SK-N-SH (cell line): ENCODE results near the gene NBDY. TPM values are rescaled to one million over a fixed set of nuclear protein-coding genes. Genes with fewer than 3 reads are reported as not detected.

Experiments used
- CTCF ChIA-PET: fragments of 300-600, 350-600 bp; formaldehyde crosslinking; extraction: SDS; loops from one replicate; lab custom pipeline; 2021; lab: Yijun Ruan, JAX
- POLR2A ChIA-PET: fragments of 350-600 bp; sonication (Branson Sonifier 250); formaldehyde crosslinking; extraction: SDS; loops from one replicate; lab custom pipeline; 2020; ENCODE audit warnings: antibody characterized with exemption, inconsistent platforms; lab: Yijun Ruan, JAX
- DNase-seq: peaks from one replicate; pipeline ENCODE4 v3.0.0; 2012
- H2AFZ ChIP-seq: fragments of 200-600 bp; sonication (generic); 2 replicates; pipeline ENCODE4 v1.8.1; 2016; ENCODE audit warnings: antibody characterized with exemption, mild to moderate bottlenecking, low read depth
- H3F3A ChIP-seq: fragments of 200-600 bp; sonication (generic); replicated peaks from 2 replicates; pipeline ENCODE3; 2016; ENCODE audit warnings: antibody characterized with exemption, mild to moderate bottlenecking; ENCODE audit not compliant: insufficient read depth
- H3K27ac ChIP-seq, 2 experiments: fragments of 200-500 bp in 1 of 2; fragments of 200-600 bp in 1 of 2; sonication (Bioruptor generic) in 1 of 2; sonication (generic), shearing (Covaris generic) in 1 of 2; 2 replicates each; pipeline versions ENCODE4 v1.5.1 to v1.6.1; 2014 to 2016; ENCODE audit warnings: low read depth in 2 of 2, inconsistent platforms in 1 of 2, low read length in 1 of 2, mild to moderate bottlenecking in 1 of 2, mixed read lengths in 1 of 2
- H3K27me3 ChIP-seq: fragments of 200-600 bp; sonication (generic), shearing (Covaris generic); 2 replicates; pipeline ENCODE4 v1.6.1; 2016; ENCODE audit warnings: mixed run types; ENCODE audit not compliant: insufficient read depth
- H3K36me3 ChIP-seq, 2 experiments: fragments of 200-500 bp in 1 of 2; fragments of 200-600 bp in 1 of 2; sonication (Bioruptor generic) in 1 of 2; sonication (generic) in 1 of 2; replicated peaks in 1 of 2; 2 replicates each; pipeline versions ENCODE3 to v1.5.1; 2014 to 2016; ENCODE audit warnings: low read length in 1 of 2, mild to moderate bottlenecking in 1 of 2; ENCODE audit not compliant: insufficient read depth in 2 of 2, control insufficient read depth in 1 of 2
- H3K4me1 ChIP-seq, 2 experiments: fragments of 200-500 bp in 1 of 2; fragments of 200-600 bp in 1 of 2; sonication (Bioruptor generic) in 1 of 2; sonication (generic), shearing (Covaris generic) in 1 of 2; 2 replicates each; pipeline versions ENCODE4 v1.5.1 to v1.6.1; 2014 to 2016; ENCODE audit warnings: low read depth in 1 of 2, low read length in 1 of 2, mixed run types in 1 of 2; ENCODE audit not compliant: insufficient read depth in 2 of 2, control insufficient read depth in 1 of 2
- H3K4me2 ChIP-seq: fragments of 200-600 bp; sonication (generic), shearing (Covaris generic); 2 replicates; pipeline ENCODE4 v1.6.1; 2017; ENCODE audit warnings: mixed run types
- H3K4me3 ChIP-seq, 2 experiments: fragments of 200-500 bp in 1 of 2; fragments of 200-600 bp in 1 of 2; sonication (Bioruptor generic) in 1 of 2; sonication (generic), shearing (Covaris generic) in 1 of 2; 2 replicates each; pipeline versions ENCODE4 v1.5.1 to v1.8.1; 2014 to 2016; ENCODE audit warnings: low read depth in 2 of 2, inconsistent platforms in 1 of 2, low read length in 1 of 2, mild to moderate bottlenecking in 1 of 2, mixed read lengths in 1 of 2, moderate library complexity in 1 of 2
- H3K79me2 ChIP-seq: fragments of 200-600 bp; sonication (generic); 2 replicates; pipeline ENCODE4 v1.8.1; 2017; ENCODE audit warnings: mild to moderate bottlenecking; ENCODE audit not compliant: insufficient read depth
- H3K9ac ChIP-seq: fragments of 200-600 bp; sonication (generic); 2 replicates; pipeline ENCODE4 v1.6.1; 2017; ENCODE audit warnings: mixed run types
- H3K9me2 ChIP-seq: fragments of 200-600 bp; sonication (generic); 2 replicates; pipeline ENCODE4 v1.6.1; 2017; ENCODE audit warnings: mixed run types
- H3K9me3 ChIP-seq: fragments of 200-600 bp; sonication (generic); 2 replicates; pipeline ENCODE4 v1.6.1; 2017; ENCODE audit warnings: mixed run types, mild to moderate bottlenecking, moderate library complexity
- H4K20me1 ChIP-seq: fragments of 200-600 bp; sonication (generic); 2 replicates; pipeline ENCODE4 v1.6.1; 2017; ENCODE audit warnings: mild to moderate bottlenecking, mixed run types; ENCODE audit not compliant: insufficient read depth
- CHD2 ChIP-seq: fragments of 150-350 bp; IDR thresholded peaks from 2 replicates; pipeline ENCODE4 v1.6.1; 2018; ENCODE audit warnings: low read length; ENCODE audit not compliant: partially characterized antibody
- CTCF ChIP-seq: fragments of 200-600 bp; sonication (generic); IDR thresholded peaks from 2 replicates; pipeline ENCODE4 v1.6.1; 2017; ENCODE audit warnings: antibody characterized with exemption, mild to moderate bottlenecking, moderate library complexity
- FOXM1 ChIP-seq: IDR thresholded peaks from 2 replicates; pipeline ENCODE4 v1.4.0; 2012; ENCODE audit warnings: low read depth, mild to moderate bottlenecking
- NFIC ChIP-seq: IDR thresholded peaks from 2 replicates; pipeline ENCODE4 v1.4.0; 2012; ENCODE audit warnings: borderline replicate concordance
- PBX3 ChIP-seq: IDR thresholded peaks from 2 replicates; pipeline ENCODE4; 2012
- REST ChIP-seq: IDR thresholded peaks from 2 replicates; pipeline ENCODE4 v1.6.1; 2012; ENCODE audit warnings: mild to moderate bottlenecking, low read depth, low read length, moderate library complexity
- SIN3A ChIP-seq: IDR thresholded peaks from 2 replicates; pipeline ENCODE4 v1.6.1; 2012; ENCODE audit warnings: low read depth, mild to moderate bottlenecking, low read length, moderate library complexity, borderline replicate concordance
- TAF1 ChIP-seq: IDR thresholded peaks from 2 replicates; pipeline ENCODE4 v1.6.1; 2012; ENCODE audit warnings: low read depth, mild to moderate bottlenecking, low read length, moderate library complexity, borderline replicate concordance
- TCF12 ChIP-seq: IDR thresholded peaks from 2 replicates; pipeline ENCODE4 v1.4.0; 2012
- ZBTB33 ChIP-seq: IDR thresholded peaks from 2 replicates; pipeline ENCODE4 v1.4.0; 2012; ENCODE audit warnings: low read depth, borderline replicate concordance
- WGBS: methylation state at CpG from one replicate; pipeline ENCODE4 v1.1.6; 2017; ENCODE audit warnings: low lambda C conversion rate; 5-methylcytosine and 5-hydroxymethylcytosine counted together
- polyA plus RNA-seq, 3 experiments: library from polyadenylated mRNA; depleted of rRNA; stranded (reverse); fragments of >200 nt; gene quantifications; 2 replicates each; pipeline ENCODE4 v1.2.3, GENCODE V29; 2012

The NBDY gene
- polyA plus RNA-seq, 1 of the 3 experiments (the other 2 are of a cell fraction): 68.2 TPM

GRCh38 chrX:56803850-56804681 lies 75.0 kb downstream of the NBDY start (continued):
- no peak for TF ChIP-seq REST
- no peak for TF ChIP-seq CHD2
- TF ChIP-seq ZBTB33: no peak
- no peak for TF ChIP-seq SIN3A

- no peaks in the 10 kb centered on the region for H4K20me1 ChIP-seq
- no peaks in the 10 kb centered on the region for H3F3A ChIP-seq
- CTCF ChIA-PET: interaction anchor here (1.2 kb wide), 1 partner anchor 174 kb away, joined by 4 read pairs; no protein-coding TSS in a partner anchor
- no peak for DNase-seq
- H3K4me2 ChIP-seq: no peak overlapping the region
- POLR2A ChIA-PET: no interaction called here
- H3K9me3 ChIP-seq: no peaks in the 10 kb centered on the region
- no peak for TF ChIP-seq NFIC
- TF ChIP-seq TCF12: no peak
- no peak for TF ChIP-seq TAF1
- TF ChIP-seq PBX3: no peak
- TF ChIP-seq FOXM1: no peak
- TF ChIP-seq CTCF: no peak
- no peak overlapping the region for H3K9ac ChIP-seq
- no peak overlapping the region for H3K27ac ChIP-seq
- H3K4me3 ChIP-seq: no peak overlapping the region
- no peak overlapping the region for H2AFZ ChIP-seq
- no peaks in the 10 kb centered on the region; a peak in 1 of 4 replicates for H3K4me1 ChIP-seq
- H3K9me2 ChIP-seq: no peaks in the 10 kb centered on the region
- H3K36me3 ChIP-seq: peaks cover 0 to 5% of the 10 kb centered on the region in 2 experiments
- H3K27me3 ChIP-seq: no peaks in the 10 kb centered on the region
- H3K79me2 ChIP-seq: no peaks in the 10 kb centered on the region; the same call in 1 of the 2 replicates
- 79% methylated on average over 4 of the region's 4 CpGs for WGBS
These were observed 75.8 kb downstream of the NBDY start for GRCh38 chrX:56804867-56805266.
